ENCODE data around the gene TUBB3.
"Not testable (repeated sequence)": the region's sequence is repeated elsewhere in the genome, so short reads cannot be mapped to it uniquely, and the experiment has no call there.

The TUBB3 gene

GRCh38 chr16:89903908-89904515, 19.1 kb upstream of the TUBB3 start:
- no peak for DNase-seq

GRCh38 chr16:89904606-89905510, 18.3 kb upstream of the TUBB3 start:
- DNase-seq = no peak

GRCh38 chr16:89905511-89906139, 17.5 kb upstream of the TUBB3 start:
- DNase-seq = no peak

- no peak for DNase-seq
These were observed 16.8 kb upstream of the TUBB3 start for GRCh38 chr16:89906140-89907025.

- no peak for DNase-seq
These were observed 15.9 kb upstream of the TUBB3 start for GRCh38 chr16:89907055-89907814.

GRCh38 chr16:89908236-89908635, 14.9 kb upstream of the TUBB3 start:
- DNase-seq = no peak

GRCh38 chr16:89909777-89910716, 13.1 kb upstream of the TUBB3 start:
- DNase-seq = peak; percentile 83

- no peak for DNase-seq
These were observed 12.3 kb upstream of the TUBB3 start for GRCh38 chr16:89910717-89911354.

- no peak for DNase-seq
These were observed 11.8 kb upstream of the TUBB3 start for GRCh38 chr16:89911375-89911774.

- DNase-seq = no peak
These were observed 11.0 kb upstream of the TUBB3 start for GRCh38 chr16:89912143-89912542.

- DNase-seq = no peak
These were observed 10.5 kb upstream of the TUBB3 start for GRCh38 chr16:89912627-89913026.

GRCh38 chr16:89913408-89914387, 9.4 kb upstream of the TUBB3 start:
- DNase-seq = no peak

GRCh38 chr16:89914642-89915285, 8.4 kb upstream of the TUBB3 start:
- not testable (repeated sequence) for DNase-seq

GRCh38 chr16:89915303-89916232, 7.6 kb upstream of the TUBB3 start:
- DNase-seq = no peak

GRCh38 chr16:89917773-89918452, 5.2 kb upstream of the TUBB3 start:
- DNase-seq = peak; percentile 84

GRCh38 chr16:89918453-89919347, 4.4 kb upstream of the TUBB3 start, which contains the start of gene MC1R:
MC1R (plus strand) TSS chr16:89918862; CDS start chr16:89919259, 397 bp downstream.
- DNase-seq = peak; percentile 65

All from stimulated activated CD8-positive, alpha-beta memory T cell treated with anti-CD3 and anti-CD28 coated beads, Interleukin-4, amount 100 ng/mL, for 48 hours (primary cell).